Measurements from ENCODE around the gene CD300LB.

- TF ChIP-seq POLR2AphosphoS5 (IDR thresholded peaks at IDR 0.05) (no peak), CTCF (IDR thresholded peaks at IDR 0.05 in 8 of 11, conservative IDR thresholded peaks at IDR 0.05 in 3 of 11) (no peak), POLR2A (IDR thresholded peaks at IDR 0.05) (no peak)
Measured at GRCh38 chr17:74515941-74516340, 15.3 kb downstream of the CD300LB start.

Measured in spleen (tissue), 7 donors.